Kidney (tissue), 14 donors: ENCODE data around the gene RELL1. TPM values are rescaled to one million over a fixed set of nuclear protein-coding genes. Genes with fewer than 3 reads are reported as not detected.

Source experiments
- DNase-seq, 5 donors: peaks; one replicate each; pipeline ENCODE4 v3.0.0-alpha.2; 2013 to 2020
- FAIRE-seq: peaks from 2 replicates; lab custom pipeline; 2012; peaks lifted over from hg19 to GRCh38; lab: Jason Lieb, UNC
- H3K27ac ChIP-seq, 2 donors: one replicate each; pipeline ENCODE4 v1.7.0; 2013; ENCODE audit warnings: low read depth in 2 of 2, low read length in 2 of 2, inconsistent platforms in 1 of 2
- H3K27me3 ChIP-seq: one replicate; pipeline ENCODE4 v1.7.1; 2013; ENCODE audit warnings: low read length, inconsistent platforms; ENCODE audit not compliant: control insufficient read depth, insufficient read depth
- H3K36me3 ChIP-seq, 3 donors: one replicate each; pipeline versions ENCODE4 v1.7.0 to v1.7.1; 2013; ENCODE audit warnings: low read length in 3 of 3, control low read depth in 1 of 3, inconsistent platforms in 1 of 3; ENCODE audit not compliant: insufficient read depth in 3 of 3, control insufficient read depth in 2 of 3
- H3K4me1 ChIP-seq, 3 donors: one replicate each; pipeline versions ENCODE4 v1.7.0 to v1.7.1; 2013; ENCODE audit warnings: low read length in 3 of 3, inconsistent platforms in 1 of 3, low read depth in 1 of 3; ENCODE audit not compliant: control insufficient read depth in 2 of 3, insufficient read depth in 2 of 3
- H3K4me3 ChIP-seq, 3 donors: one replicate each; pipeline versions ENCODE4 v1.7.0 to v1.8.1; 2013; ENCODE audit warnings: low read length in 3 of 3, control low read depth in 1 of 3, inconsistent platforms in 1 of 3
- H3K9ac ChIP-seq, 3 donors: one replicate each; pipeline versions ENCODE4 v1.7.0 to v1.7.1; 2013; ENCODE audit warnings: low read length in 3 of 3, control low read depth in 1 of 3, inconsistent platforms in 1 of 3
- H3K9me3 ChIP-seq, 3 donors: one replicate each; pipeline versions ENCODE4 v1.7.0 to v1.7.1; 2013; ENCODE audit warnings: low read length in 3 of 3, control low read depth in 1 of 3, inconsistent platforms in 1 of 3; ENCODE audit not compliant: control insufficient read depth in 2 of 3, insufficient read depth in 1 of 3
- CTCF ChIP-seq: IDR thresholded peaks from 3 replicates; pipeline ENCODE4 v1.5.1; 2012; ENCODE audit warnings: mild to moderate bottlenecking, moderate library complexity, borderline replicate concordance; ENCODE audit not compliant: insufficient read depth; ENCODE audit errors: extremely low read depth
- intact Hi-C: fragments of 100-400 bp; cut with DNase I; formaldehyde crosslinking; loops from one replicate; pipeline ENCODE4 v1.11.1; 2022
- polyA plus RNA-seq: library from polyadenylated mRNA; stranded (reverse); fragments of 350-450 nt; fragmentation: Illumina TruSeq; extraction: RNeasy Lipid Tissue Mini Kit (QIAGEN cat#74804); gene quantifications from one replicate; pipeline ENCODE4 v1.2.3, GENCODE V29; 2014; ENCODE audit warnings: low read depth, low replicate concordance; ENCODE audit not compliant: insufficient read depth
- total RNA-seq: library from RNA; stranded (reverse); fragmentation: NEBNext Ultra II Directional; extraction: Animal tissue kit (Norgen Biotek cat#: 25700); gene quantifications from one replicate; pipeline ENCODE4 v1.2.1, GENCODE V29; 2021
- donor health status: control.
- donor health status: control.
- donor health status: control.
- donor health status: control.
- donor health status: control.
- donor health status: DM: yes; HTN: yes; CAD: no.
- donor health status: Normal renal cell carcinoma (clear cell type).

The RELL1 gene
- total and polyA plus RNA-seq, 2 donors from 2014 or later: 1.4 to 38.4 TPM

GRCh38 chr4:37649268-37649667 lies 36.9 kb downstream of the RELL1 start:
- Histone ChIP-seq H3K9ac (no peak overlapping the region), H3K27me3 (no peaks in the 10 kb centered on the region), H3K9me3 (no peaks in the 10 kb centered on the region), H3K27ac (no peak overlapping the region), H3K4me3 (no peak overlapping the region), H3K4me1 (peaks cover 0 to 10% (median 6%) of the 10 kb centered on the region in 3 donors), H3K36me3 (no peaks in the 10 kb centered on the region)
- intact Hi-C loops: no loop called here
- FAIRE-seq: no peak
- no peak for TF ChIP-seq CTCF
- DNase-seq: no peak

- Histone ChIP-seq H3K27me3 (no peaks in the 10 kb centered on the region), H3K9ac (no peak overlapping the region), H3K9me3 (no peaks in the 10 kb centered on the region), H3K4me3 (no peak overlapping the region), H3K4me1 (peaks cover 0 to 10% (median 6%) of the 10 kb centered on the region in 3 donors), H3K27ac (peak overlapping the region; percentile 12 to 36), H3K36me3 (no peaks in the 10 kb centered on the region)
- TF ChIP-seq CTCF: no peak
- FAIRE-seq (peak; percentile 63), DNase-seq (peak; percentile 55 to 87 (median 64))
- intact Hi-C loops: no loop called here
Measured at GRCh38 chr4:37648084-37648817, 37.9 kb downstream of the RELL1 start.

GRCh38 chr4:37646247-37646646 lies 39.9 kb downstream of the RELL1 start:
- no peaks in the 10 kb centered on the region for H3K9me3 ChIP-seq
- FAIRE-seq (no peak), DNase-seq (no peak)
- no peaks in the 10 kb centered on the region for H3K36me3 ChIP-seq
- no peak overlapping the region for H3K4me3 ChIP-seq
- no peak for TF ChIP-seq CTCF
- H3K27ac ChIP-seq: no peak overlapping the region
- no peak overlapping the region for H3K9ac ChIP-seq
- peaks cover 0 to 10% (median 6%) of the 10 kb centered on the region in 3 donors for H3K4me1 ChIP-seq
- no peaks in the 10 kb centered on the region for H3K27me3 ChIP-seq
- intact Hi-C loops: no loop called here

GRCh38 chr4:37645736-37646135 lies 40.4 kb downstream of the RELL1 start:
- no peak for DNase-seq
- H3K9me3 ChIP-seq: no peaks in the 10 kb centered on the region
- no peak for TF ChIP-seq CTCF
- no peaks in the 10 kb centered on the region for H3K27me3 ChIP-seq
- H3K4me1 ChIP-seq: peaks cover 0 to 10% (median 6%) of the 10 kb centered on the region in 3 donors
- H3K9ac ChIP-seq: no peak overlapping the region
- intact Hi-C loops: no loop called here
- FAIRE-seq: no peak
- no peak overlapping the region for H3K4me3 ChIP-seq
- H3K36me3 ChIP-seq: no peaks in the 10 kb centered on the region
- no peak overlapping the region for H3K27ac ChIP-seq
